ENCODE data around the gene IPO4. TPM values are rescaled to one million over a fixed set of nuclear protein-coding genes. Genes with fewer than 3 reads are reported as not detected.

The IPO4 gene
- total and polyA plus RNA-seq, 9 of the 15 experiments (the other 6 are each of a cell fraction or from before 2014, with no cell fraction given), result 7.3 to 122 (median 31.8) TPM

DNA sequence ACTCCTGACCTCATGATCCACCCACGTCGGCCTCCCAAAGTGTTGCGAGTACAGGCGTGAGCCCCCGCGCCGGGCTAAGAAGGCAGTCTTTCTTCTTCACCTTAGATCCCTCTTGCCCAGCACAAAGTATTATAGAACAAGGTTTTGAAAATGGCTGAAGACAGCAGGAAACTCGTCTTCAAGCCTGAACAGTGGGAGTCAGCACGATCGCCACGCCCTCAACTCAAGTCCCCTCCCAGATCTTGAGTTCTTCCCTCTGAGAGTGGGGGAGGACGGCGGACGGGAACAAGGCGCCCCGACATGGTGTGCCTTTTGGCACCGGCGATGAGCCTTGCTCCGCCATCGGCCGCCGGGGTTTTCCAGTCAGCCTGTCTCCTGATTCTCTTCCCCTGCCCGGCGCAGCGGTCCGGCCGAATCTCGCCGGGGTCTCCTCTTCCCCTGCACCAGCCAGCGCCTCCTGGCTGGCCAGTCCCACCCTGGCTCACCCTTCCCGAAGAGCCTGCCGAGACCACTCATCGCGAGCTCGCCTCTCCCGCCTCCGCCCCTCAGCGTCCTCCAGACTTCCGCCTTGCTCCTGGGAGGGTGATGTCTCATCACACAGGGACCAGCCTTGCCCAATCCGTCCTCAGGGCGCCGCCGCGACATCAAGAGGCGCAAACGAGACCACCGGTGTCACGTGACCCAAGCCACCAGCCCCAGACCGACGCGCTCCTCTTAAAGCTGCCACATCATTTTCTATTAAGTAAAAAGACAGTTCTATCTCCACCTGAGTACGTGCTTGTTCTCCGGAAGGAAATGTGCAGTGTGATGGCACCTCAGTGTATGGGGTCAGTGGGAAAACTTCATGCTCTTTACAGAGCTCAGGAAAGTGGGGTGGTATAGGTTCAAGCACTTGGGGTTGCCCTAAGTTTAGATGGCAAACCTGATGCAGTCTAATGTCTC lies 24.6 kb upstream of the IPO4 start, which contains the start of gene CHMP4A (continued):
- peak; percentile 37 for TF ChIP-seq RB1 (IDR thresholded peaks at IDR 0.05; ENCODE audit: low read depth)
- no peak for TF ChIP-seq SREBF2 (CRISPR knock-in tag; IDR thresholded peaks at IDR 0.05)
- no peak for TF ChIP-seq ZNF146 (CRISPR knock-in tag; IDR thresholded peaks at IDR 0.05; ENCODE audit: unreplicated experiment)
- TF ChIP-seq KAT2B (IDR thresholded peaks at IDR 0.05; ENCODE audit: low read depth, low read length), result no peak
- TF ChIP-seq, protein P1, sequence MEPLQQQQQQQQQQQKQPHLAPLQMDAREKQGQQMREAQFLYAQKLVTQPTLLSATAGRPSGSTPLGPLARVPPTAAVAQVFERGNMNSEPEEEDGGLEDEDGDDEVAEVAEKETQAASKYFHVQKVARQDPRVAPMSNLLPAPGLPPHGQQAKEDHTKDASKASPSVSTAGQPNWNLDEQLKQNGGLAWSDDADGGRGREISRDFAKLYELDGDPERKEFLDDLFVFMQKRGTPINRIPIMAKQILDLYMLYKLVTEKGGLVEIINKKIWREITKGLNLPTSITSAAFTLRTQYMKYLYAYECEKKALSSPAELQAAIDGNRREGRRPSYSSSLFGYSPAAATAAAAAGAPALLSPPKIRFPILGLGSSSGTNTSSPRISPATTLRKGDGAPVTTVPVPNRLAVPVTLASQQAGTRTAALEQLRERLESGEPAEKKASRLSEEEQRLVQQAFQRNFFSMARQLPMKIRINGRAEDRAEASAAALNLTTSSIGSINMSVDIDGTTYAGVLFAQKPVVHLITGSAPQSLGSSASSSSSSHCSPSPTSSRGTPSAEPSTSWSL (CRISPR knock-in tag; IDR thresholded peaks at IDR 0.05; ENCODE audit: borderline replicate concordance), result no peak
- TF ChIP-seq SRSF1 (IDR thresholded peaks at IDR 0.05; ENCODE audit: low read depth, low read length), result no peak
- TF ChIP-seq GATAD2A (IDR thresholded peaks at IDR 0.05), result no peak
- peak; percentile 80; the same call in 1 of the 2 replicates for TF ChIP-seq POLR2AphosphoS2 (IDR thresholded peaks at IDR 0.05; ENCODE audit: low read length)
- no peak for TF ChIP-seq EHMT2 (IDR thresholded peaks at IDR 0.05)
- no peak for TF ChIP-seq MYC (IDR thresholded peaks at IDR 0.05; ENCODE audit: low read depth, low read length)
- peak; percentile 21; the same call in 1 of the 2 replicates for TF ChIP-seq MYC (CRISPR knock-in tag; IDR thresholded peaks at IDR 0.05; ENCODE audit: borderline replicate concordance, low read depth)
- no peak for TF ChIP-seq E2F1 (CRISPR knock-in tag; IDR thresholded peaks at IDR 0.05)
- TF ChIP-seq, protein P2, sequence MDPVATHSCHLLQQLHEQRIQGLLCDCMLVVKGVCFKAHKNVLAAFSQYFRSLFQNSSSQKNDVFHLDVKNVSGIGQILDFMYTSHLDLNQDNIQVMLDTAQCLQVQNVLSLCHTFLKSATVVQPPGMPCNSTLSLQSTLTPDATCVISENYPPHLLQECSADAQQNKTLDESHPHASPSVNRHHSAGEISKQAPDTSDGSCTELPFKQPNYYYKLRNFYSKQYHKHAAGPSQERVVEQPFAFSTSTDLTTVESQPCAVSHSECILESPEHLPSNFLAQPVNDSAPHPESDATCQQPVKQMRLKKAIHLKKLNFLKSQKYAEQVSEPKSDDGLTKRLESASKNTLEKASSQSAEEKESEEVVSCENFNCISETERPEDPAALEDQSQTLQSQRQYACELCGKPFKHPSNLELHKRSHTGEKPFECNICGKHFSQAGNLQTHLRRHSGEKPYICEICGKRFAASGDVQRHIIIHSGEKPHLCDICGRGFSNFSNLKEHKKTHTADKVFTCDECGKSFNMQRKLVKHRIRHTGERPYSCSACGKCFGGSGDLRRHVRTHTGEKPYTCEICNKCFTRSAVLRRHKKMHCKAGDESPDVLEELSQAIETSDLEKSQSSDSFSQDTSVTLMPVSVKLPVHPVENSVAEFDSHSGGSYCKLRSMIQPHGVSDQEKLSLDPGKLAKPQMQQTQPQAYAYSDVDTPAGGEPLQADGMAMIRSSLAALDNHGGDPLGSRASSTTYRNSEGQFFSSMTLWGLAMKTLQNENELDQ (CRISPR knock-in tag; IDR thresholded peaks at IDR 0.05; ENCODE audit: borderline replicate concordance), result no peak
- TF ChIP-seq ZNF395 (CRISPR knock-in tag; IDR thresholded peaks at IDR 0.05), result no peak
- no peak; the same call in 1 of the 2 replicates for TF ChIP-seq POLR2AphosphoS5 (IDR thresholded peaks at IDR 0.05; ENCODE audit: control insufficient read depth, insufficient read depth, low read depth, low read length)
- TF ChIP-seq ILF3 (IDR thresholded peaks at IDR 0.05; ENCODE audit: borderline replicate concordance), result no peak
- TF ChIP-seq SIX5 (IDR thresholded peaks at IDR 0.05; ENCODE audit: borderline replicate concordance in 1 of 2, insufficient read depth in 1 of 2, low read depth in 1 of 2, low read length in 2 of 2), result no peak
- no peak; the same call in 1 of the 2 replicates for TF ChIP-seq ZNF75A (CRISPR knock-in tag; IDR thresholded peaks at IDR 0.05)
- no peak for TF ChIP-seq KLF10 (CRISPR knock-in tag; IDR thresholded peaks at IDR 0.05)
- peak; percentile 98 for TF ChIP-seq POLR2A (conservative IDR thresholded peaks at IDR 0.05)
- no peak for TF ChIP-seq NR3C1 (CRISPR knock-in tag; IDR thresholded peaks at IDR 0.05)
- TF ChIP-seq HEY1 (CRISPR knock-in tag; IDR thresholded peaks at IDR 0.05; ENCODE audit: borderline replicate concordance), result no peak
